ENCODE results near the gene TAF4.

The TAF4 gene

DNA sequence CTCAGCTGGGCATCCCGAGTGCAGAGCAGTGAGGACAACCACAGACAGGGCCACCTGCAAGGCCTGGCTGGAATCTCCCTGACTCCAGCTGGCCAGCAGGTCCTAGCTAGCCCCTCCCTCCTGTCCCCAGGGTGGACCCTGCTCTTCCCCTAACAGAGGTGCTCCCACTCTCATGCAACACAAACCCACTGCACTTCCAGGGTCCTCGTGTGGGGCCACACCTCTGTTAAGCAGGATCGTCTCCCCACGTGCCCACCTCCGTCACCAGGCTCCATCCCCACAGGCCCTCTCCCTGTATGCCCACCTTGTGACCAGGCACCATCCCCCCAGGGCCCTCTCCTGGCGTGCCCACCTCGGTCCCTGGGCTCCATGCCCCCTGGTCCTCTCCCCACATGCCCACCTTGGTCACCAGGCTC, 17.3 kb downstream of the TAF4 start:
- CTCF ChIA-PET: interaction anchor here (1.5 kb wide), 1 partner anchor 12 kb away, joined by 3 read pairs; no protein-coding TSS in a partner anchor
- POLR2A ChIA-PET: no interaction called here
- TF ChIP-seq, protein P1, sequence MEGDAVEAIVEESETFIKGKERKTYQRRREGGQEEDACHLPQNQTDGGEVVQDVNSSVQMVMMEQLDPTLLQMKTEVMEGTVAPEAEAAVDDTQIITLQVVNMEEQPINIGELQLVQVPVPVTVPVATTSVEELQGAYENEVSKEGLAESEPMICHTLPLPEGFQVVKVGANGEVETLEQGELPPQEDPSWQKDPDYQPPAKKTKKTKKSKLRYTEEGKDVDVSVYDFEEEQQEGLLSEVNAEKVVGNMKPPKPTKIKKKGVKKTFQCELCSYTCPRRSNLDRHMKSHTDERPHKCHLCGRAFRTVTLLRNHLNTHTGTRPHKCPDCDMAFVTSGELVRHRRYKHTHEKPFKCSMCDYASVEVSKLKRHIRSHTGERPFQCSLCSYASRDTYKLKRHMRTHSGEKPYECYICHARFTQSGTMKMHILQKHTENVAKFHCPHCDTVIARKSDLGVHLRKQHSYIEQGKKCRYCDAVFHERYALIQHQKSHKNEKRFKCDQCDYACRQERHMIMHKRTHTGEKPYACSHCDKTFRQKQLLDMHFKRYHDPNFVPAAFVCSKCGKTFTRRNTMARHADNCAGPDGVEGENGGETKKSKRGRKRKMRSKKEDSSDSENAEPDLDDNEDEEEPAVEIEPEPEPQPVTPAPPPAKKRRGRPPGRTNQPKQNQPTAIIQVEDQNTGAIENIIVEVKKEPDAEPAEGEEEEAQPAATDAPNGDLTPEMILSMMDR (IDR thresholded peaks at IDR 0.05; ENCODE audit: control extremely low read depth, extremely low read depth, low read depth, missing control alignments): no peak
- DNase-seq (ENCODE audit: extremely low spot score): no peak

DNA sequence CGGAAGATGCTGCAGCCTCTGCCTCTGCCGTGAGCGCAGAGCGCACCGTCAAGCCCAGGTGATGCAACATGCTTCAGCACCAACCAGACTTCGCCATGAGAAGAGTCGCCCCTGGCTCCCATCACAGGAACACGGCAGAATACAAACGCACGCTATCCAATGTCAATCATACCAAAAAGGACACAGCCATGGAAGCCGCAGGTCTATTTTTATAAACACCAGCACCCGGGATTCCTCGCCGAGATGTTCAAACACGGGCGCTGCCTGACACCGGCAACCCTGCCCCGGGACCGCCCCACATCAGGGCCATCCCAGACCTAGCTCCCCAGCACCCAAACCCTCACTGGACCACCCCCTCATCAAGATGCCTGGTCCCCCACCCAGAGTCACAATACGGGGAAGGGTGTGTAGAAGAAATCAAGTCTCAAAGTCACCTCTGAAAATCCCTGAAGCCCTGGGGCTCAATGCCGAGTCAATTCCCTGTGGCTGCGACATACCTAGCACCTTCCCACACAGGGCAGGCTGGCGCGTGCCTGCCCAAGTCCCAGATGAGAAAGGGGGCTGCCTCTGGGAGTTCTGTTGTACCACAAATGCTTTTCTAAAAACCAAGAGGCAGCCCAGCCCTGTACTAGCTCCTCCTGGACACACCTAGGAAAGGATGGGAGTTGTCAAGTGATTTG, 17.9 kb downstream of the TAF4 start:
- no peak for DNase-seq (ENCODE audit: extremely low spot score)
- ChIA-PET POLR2A (no interaction called here), CTCF (interaction anchor here (1.5 kb wide), 1 partner anchor 12 kb away, joined by 3 read pairs; no protein-coding TSS in a partner anchor)
- TF ChIP-seq, protein P1 (IDR thresholded peaks at IDR 0.05; ENCODE audit: control extremely low read depth, extremely low read depth, low read depth, missing control alignments): no peak

DNA sequence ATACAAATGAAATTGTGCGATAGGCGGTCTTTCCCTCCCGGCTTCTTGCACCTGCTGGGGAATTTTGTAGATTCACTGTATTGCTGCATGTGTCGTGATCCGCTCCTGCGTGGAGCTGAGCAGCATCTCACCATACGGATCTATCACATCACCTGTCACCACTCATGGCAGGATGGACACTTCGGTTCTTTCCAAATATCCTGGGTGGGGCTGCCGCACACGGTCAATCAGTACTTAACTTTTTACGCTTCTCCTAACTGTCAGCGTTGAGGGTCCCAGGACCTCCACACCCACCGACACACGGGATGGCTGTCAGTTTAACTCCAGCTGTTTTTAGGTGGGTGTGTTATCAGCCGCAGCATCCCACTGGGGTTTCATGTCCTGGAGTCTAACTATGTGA, 19.2 kb downstream of the TAF4 start:
- ChIA-PET CTCF (no interaction called here), POLR2A (no interaction called here)
- TF ChIP-seq, protein P1 (IDR thresholded peaks at IDR 0.05; ENCODE audit: control extremely low read depth, extremely low read depth, low read depth, missing control alignments): no peak
- no peak for DNase-seq (ENCODE audit: extremely low spot score)

DNA sequence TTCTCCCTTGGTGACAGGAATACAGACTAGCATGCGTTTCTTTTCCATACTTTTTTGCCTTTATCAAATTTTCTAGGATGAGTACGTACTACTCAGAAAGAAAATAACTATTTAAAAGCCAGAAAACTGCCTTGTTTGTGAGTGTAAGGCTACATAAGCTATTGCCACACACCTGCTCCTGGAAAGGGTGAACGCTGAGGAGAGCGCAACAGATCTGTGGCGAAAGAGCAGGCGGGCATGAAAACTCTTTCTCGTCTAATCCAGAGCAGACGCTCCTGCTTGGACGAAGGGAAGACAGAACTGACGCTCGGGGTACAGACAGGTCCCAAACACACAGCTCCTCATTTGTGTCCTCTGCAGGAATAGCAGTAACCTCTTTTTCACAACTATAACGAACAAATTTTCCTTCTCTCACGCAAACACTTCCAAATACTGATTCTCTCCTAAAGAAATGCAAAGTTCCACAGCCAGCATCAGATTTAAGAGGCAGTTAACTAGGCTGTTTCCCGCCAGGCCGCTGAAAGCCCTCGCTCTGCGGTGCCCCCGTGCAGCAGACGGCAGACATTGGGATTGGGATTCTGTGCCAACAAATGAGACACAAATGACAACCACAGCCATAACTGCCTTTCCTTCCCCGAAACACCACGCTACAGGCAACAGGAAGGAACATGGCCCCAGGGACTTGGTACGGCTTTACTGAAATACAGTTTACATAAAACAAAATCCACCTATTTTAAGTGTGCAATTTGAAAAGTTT, 20.0 kb downstream of the TAF4 start:
- POLR2A ChIA-PET: no interaction called here
- no peak for DNase-seq (ENCODE audit: extremely low spot score)
- TF ChIP-seq, protein P1 (IDR thresholded peaks at IDR 0.05; ENCODE audit: control extremely low read depth, extremely low read depth, low read depth, missing control alignments): no peak
- CTCF ChIA-PET: no interaction called here

DNA sequence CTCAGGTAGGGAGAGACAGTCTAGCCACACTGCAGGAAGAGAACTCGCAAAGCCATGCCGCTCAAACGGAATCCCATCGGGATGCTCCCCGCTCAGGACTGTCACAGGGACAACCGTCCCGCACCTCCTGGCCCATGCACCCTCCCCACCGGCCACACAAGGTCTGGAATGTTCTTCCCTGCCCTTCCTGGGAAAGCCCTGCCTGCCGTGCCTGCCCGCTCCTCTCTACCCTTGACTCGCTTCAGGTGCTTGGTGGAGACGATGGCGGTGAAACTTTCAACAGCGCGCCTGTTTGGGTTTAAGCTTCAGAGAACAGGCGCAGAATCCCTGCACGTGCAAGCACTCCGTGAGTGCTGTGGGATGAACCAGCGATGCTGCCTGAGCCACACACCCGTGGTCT, 20.6 kb downstream of the TAF4 start:
- CTCF ChIA-PET: no interaction called here
- TF ChIP-seq, protein P1 (IDR thresholded peaks at IDR 0.05; ENCODE audit: control extremely low read depth, extremely low read depth, low read depth, missing control alignments): no peak
- POLR2A ChIA-PET: no interaction called here
- no peak for DNase-seq (ENCODE audit: extremely low spot score)

DNA sequence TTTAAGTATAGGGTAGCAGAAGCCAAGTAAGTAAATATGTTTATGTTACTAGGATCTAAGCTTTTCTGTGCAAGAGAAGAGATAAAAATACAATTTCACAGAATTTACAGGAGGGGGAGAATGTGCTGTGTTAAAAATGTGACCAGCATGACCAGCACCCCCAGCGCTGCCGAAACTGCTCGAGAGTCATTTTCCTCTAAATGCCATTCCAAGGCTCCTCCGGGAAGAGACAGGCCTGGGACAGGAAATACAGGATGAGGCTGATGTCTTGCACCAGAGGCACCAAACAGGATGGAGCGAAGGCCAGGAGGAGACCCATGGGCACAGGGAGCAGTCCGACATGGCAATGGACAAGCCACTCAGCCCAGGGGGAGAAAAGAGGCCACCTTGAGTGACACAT, 21.1 kb downstream of the TAF4 start:
- POLR2A ChIA-PET: no interaction called here
- DNase-seq (ENCODE audit: extremely low spot score): no peak
- TF ChIP-seq, protein P1 (IDR thresholded peaks at IDR 0.05; ENCODE audit: control extremely low read depth, extremely low read depth, low read depth, missing control alignments): no peak
- CTCF ChIA-PET: no interaction called here
